DMS53 (cell line): Measurements from ENCODE around the gene PPP1R13B.
A peak's percentile ranks its signal among the peaks of the same experiment; 100 is the strongest.
"Not testable (repeated sequence)": the region's sequence is repeated elsewhere in the genome, so short reads cannot be mapped to it uniquely, and the experiment has no call there.

ENCODE experiments used
- DNase-seq: peaks from one replicate; lab custom pipeline; 2025; lab: John Stamatoyannopoulos, UW

PPP1R13B gene

GRCh38 chr14:103699901-103700752 lies 147.2 kb downstream of the PPP1R13B start:
- DNase-seq, result no peak

DNA sequence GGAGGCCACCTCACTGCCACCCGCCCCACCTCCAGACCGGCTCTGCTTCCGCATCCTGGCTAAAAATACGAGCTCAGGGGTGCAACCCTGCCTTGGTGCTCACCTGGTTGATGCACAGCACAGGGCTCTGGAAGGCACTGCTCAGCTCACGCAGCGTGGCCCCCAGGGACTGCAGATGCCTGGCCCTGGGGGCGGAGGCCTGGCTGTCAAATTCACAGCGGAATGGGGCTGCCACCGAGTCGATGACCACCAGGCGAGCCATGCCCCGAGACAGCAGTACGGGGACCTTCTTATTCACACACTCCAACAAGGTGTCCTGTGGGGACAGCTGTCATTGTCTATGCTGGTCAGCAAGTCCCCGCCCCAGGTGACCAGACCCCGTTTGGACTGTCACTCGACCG lies 148.1 kb downstream of the PPP1R13B start:
- DNase-seq, result no peak

- peak; percentile 90 for DNase-seq
These were observed 148.8 kb downstream of the PPP1R13B start for GRCh38 chr14:103698380-103699260.

DNA sequence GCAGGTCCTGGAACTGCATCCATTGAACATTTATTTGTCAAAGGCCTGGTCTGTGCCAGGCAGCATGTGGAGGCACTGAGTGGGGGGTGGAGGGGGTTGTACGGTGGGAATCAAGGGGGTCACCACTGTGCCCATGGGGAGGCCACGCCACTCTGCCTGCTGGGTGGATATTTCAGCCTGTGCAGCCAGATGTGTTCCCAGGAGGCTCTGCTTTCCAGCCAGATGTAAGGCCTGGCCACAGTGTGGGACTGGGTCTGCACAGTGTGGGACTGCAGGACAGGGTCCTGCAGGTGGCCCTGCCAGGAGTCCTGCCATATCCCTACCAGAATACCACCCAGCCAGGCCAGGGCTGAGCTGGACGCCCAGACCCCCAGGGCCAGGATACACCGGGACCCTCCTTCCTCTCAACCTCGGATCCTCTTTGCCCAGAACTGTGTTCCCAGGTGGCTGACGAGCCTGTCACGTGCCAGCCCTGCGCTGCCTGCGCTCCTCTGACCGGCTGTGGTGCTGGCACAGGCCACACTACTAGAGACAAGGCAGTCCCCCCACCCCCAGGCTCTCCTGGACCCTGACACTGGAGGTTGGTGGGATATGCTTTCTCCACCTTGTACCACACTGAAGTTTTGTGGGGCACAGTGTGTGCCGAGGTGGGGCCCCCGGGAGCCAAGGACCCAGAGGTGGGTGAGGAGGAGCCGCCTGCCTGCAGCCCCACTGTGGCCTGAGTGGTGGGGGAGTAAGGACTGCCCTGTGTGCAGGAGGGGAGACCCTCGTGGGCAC lies 149.6 kb downstream of the PPP1R13B start:
- DNase-seq, result no peak

- no peak for DNase-seq
These were observed 150.2 kb downstream of the PPP1R13B start for GRCh38 chr14:103697206-103697602.

DNA sequence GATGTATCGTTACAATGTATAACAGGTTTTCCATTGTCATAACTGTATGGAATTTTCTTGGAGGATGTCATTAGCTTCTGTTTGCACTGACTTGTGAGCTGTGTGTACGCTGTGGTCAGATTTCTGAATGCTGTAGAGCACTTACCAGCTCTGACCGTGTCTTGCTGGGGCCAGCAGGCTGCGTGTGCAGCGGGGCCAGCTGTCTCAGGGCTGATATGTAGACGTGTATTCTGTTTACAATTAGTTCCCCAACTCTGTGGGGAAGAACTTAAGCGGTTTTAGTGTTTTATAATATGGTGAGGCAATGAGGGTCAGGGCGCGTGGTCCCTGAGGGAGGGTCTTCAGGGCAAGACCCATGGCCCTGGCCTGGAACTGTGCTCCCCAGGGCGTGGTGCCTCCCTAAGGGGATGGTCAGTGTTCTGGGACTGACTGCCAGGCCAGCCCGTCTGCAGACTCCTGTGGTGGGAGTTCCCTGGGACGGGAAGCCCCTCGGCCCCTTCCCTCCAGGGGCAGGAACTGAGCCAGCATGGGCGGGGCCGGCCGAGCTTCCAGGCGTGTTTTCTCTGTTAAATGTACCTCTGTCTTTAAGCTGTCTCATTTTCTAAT lies 150.8 kb downstream of the PPP1R13B start:
- DNase-seq, result peak; percentile 38

DNA sequence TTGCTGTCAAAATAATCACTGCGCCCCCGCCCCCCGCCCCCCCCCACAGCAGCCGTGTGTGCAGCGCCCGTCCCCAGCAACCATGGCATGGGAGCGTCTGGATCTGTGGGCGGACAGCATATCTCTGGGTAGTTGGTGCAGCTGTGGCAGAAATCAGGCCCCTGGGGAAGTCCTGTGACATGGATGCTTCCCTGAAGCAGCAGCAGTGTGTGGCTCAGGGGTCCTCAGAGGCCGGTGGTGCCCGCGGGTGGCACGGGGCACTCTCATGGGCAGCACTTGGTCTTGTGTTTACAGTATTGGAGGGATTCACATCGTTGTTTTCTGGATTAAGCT lies 151.3 kb downstream of the PPP1R13B start:
- no peak for DNase-seq

DNA sequence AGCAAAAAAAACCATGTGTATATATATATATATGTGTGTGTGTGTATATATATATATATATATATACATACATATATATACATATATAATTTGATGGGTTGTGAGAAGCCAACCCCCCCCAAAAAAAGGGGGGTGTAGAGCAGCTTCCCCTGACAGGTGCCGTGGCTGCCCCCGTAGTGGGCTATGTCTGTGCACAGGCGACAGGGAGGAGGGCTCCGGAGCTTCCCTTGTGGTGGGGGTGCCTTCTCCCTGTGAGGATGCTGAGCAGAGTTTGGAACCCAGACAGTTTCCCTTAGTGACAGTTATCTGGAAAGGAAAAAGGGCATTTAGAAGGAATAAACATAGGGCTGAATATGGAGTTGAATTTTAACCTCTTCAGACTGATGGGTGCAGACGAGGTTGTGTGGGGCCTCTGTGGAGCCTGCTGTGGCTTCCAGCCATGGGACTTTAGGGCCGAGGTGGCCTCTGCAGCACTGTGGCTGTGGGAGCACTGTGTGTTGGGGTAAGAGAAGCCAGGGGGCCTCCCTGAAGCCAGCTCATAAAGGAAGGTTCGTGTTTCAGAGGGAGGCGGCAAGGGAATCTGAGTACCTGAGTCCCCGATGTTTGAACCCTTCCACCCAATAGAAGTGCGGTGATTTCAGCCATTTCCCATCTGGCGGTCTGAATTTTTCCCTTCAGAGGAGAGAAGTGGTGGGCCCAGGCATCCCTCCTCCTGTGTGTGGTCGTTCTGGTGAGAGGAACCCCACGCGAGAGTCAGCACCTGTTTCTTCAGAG lies 151.9 kb downstream of the PPP1R13B start:
- no peak for DNase-seq

GRCh38 chr14:103694572-103695026 lies 152.8 kb downstream of the PPP1R13B start:
- peak; percentile 19 for DNase-seq

GRCh38 chr14:103693515-103693914 lies 153.9 kb downstream of the PPP1R13B start:
- DNase-seq, result no peak

GRCh38 chr14:103692871-103693270 lies 154.5 kb downstream of the PPP1R13B start:
- DNase-seq, result no peak

GRCh38 chr14:103692159-103692558 lies 155.2 kb downstream of the PPP1R13B start:
- DNase-seq, result no peak

GRCh38 chr14:103691655-103692054 lies 155.7 kb downstream of the PPP1R13B start:
- not testable (repeated sequence) for DNase-seq

GRCh38 chr14:103690332-103690731 lies 157.0 kb downstream of the PPP1R13B start:
- no peak for DNase-seq

GRCh38 chr14:103688906-103689902 lies 158.2 kb downstream of the PPP1R13B start:
- DNase-seq, result no peak

GRCh38 chr14:103688441-103688840 lies 158.9 kb downstream of the PPP1R13B start:
- no peak for DNase-seq

GRCh38 chr14:103687712-103688111 lies 159.7 kb downstream of the PPP1R13B start:
- no peak for DNase-seq

DNA sequence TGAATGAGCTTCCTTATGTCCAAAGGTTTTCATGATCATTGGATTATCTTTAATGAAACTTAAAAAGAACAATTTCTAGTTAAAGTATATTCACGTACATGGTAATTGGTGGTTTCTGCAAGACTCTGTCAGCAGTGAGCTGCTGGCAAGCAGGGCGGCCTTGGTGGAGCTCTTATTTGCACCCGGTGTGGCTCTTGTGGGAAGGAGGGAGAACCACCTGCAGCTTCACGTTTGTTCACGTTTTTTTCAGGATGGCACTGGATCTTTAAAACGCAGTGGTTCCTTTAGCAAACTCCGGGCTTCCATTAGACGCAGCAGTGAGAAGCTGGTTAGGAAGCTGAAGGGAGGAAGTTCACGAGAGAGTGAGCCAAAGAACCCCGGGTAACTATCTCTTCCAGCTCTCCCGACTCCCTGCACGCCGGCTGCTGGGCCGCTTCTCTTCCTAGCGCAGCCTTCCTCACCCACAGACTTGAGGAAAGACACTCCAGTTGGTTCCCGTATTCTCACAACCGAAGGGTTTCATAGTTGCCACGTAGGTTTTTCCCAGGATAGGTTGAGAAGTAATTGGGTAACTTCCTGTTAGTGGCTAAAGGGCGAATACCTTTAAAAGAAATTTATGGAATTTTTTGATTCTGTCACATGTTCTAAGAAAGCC lies 160.4 kb downstream of the PPP1R13B start:
- no peak for DNase-seq
